Measurements from ENCODE around the gene ZDHHC23.

Gene ZDHHC23

GRCh38 chr3:114011059-114011797 is 63.4 kb downstream of the ZDHHC23 start:
- ATAC-seq = no peak
